CD14-positive monocyte (primary cell): ENCODE results near the gene FERD3L. TPM values are rescaled to one million over a fixed set of nuclear protein-coding genes. Genes with fewer than 3 reads are reported as not detected.
"Not testable (repeated sequence)": the region's sequence is repeated elsewhere in the genome, so short reads cannot be mapped to it uniquely, and the experiment has no call there.

Experiments used
- DNase-seq, 3 donors: peaks; one replicate each; pipeline ENCODE4 v3.0.0-alpha.2; 2011 to 2022
- H2AFZ ChIP-seq: 2 replicates; pipeline ENCODE4 v1.6.0; 2012; ENCODE audit warnings: mild to moderate bottlenecking, low read depth, low read length, inconsistent platforms; ENCODE audit not compliant: insufficient read depth, poor library complexity, severe bottlenecking
- H3K27ac ChIP-seq, 2 donors: 1 replicate in 1 of 2; 2 replicates in 1 of 2; pipeline ENCODE4 v1.5.1; 2012 to 2013; ENCODE audit warnings: low read length in 2 of 2, control low read depth in 1 of 2, inconsistent platforms in 1 of 2, low read depth in 1 of 2, mild to moderate bottlenecking in 1 of 2
- H3K27me3 ChIP-seq, 2 donors: one replicate each; pipeline versions ENCODE4 v1.6.0 to v1.6.1; 2011 to 2013; ENCODE audit warnings: low read length in 2 of 2; ENCODE audit not compliant: control insufficient read depth in 2 of 2, insufficient read depth in 2 of 2
- H3K36me3 ChIP-seq, 2 donors: replicated peaks in 1 of 2; 1 replicate in 1 of 2; 2 replicates in 1 of 2; pipeline versions ENCODE4 v1.5.1 to v1.6.1; 2012 to 2013; ENCODE audit warnings: low read length in 2 of 2, control low read depth in 1 of 2, inconsistent platforms in 1 of 2, mild to moderate bottlenecking in 1 of 2; ENCODE audit not compliant: insufficient read depth in 2 of 2, control insufficient read depth in 1 of 2
- H3K4me1 ChIP-seq, 2 donors: 1 replicate in 1 of 2; 2 replicates in 1 of 2; pipeline versions ENCODE4 v1.5.1 to v1.6.1; 2012 to 2013; ENCODE audit warnings: low read length in 2 of 2, control low read depth in 1 of 2, inconsistent platforms in 1 of 2, mild to moderate bottlenecking in 1 of 2, moderate library complexity in 1 of 2; ENCODE audit not compliant: insufficient read depth in 2 of 2, control insufficient read depth in 1 of 2
- H3K4me2 ChIP-seq: replicated peaks from 2 replicates; pipeline ENCODE3; 2012; ENCODE audit warnings: low read length, moderate library complexity, mild to moderate bottlenecking; ENCODE audit not compliant: poor library complexity, severe bottlenecking; ENCODE audit errors: extremely low read depth
- H3K4me3 ChIP-seq, 3 experiments: fragments of 200-600 bp in 1 of 3; sonication (generic) in 1 of 3; replicated peaks in 1 of 3; 1 replicate in 2 of 3; 2 replicates in 1 of 3; pipeline ENCODE4 v1.5.1; 2011 to 2013; ENCODE audit warnings: low read length in 3 of 3, mild to moderate bottlenecking in 3 of 3, control low read depth in 2 of 3, low read depth in 2 of 3, inconsistent platforms in 1 of 3, moderate library complexity in 1 of 3
- H3K79me2 ChIP-seq: 2 replicates; pipeline ENCODE4 v1.6.0; 2012; ENCODE audit warnings: mild to moderate bottlenecking, control low read depth, inconsistent platforms, low read length, moderate library complexity; ENCODE audit not compliant: insufficient read depth
- H3K9ac ChIP-seq: 2 replicates; pipeline ENCODE4 v1.6.0; 2017; ENCODE audit warnings: low read length, mild to moderate bottlenecking; ENCODE audit not compliant: insufficient read depth, poor library complexity, severe bottlenecking
- H3K9me3 ChIP-seq, 2 donors: replicated peaks in 1 of 2; 1 replicate in 1 of 2; 2 replicates in 1 of 2; pipeline versions ENCODE4 v1.5.1 to v1.6.1; 2012 to 2013; ENCODE audit warnings: low read length in 2 of 2, control low read depth in 1 of 2; ENCODE audit not compliant: control insufficient read depth in 1 of 2, insufficient read depth in 1 of 2
- H4K20me1 ChIP-seq: 2 replicates; pipeline ENCODE4 v1.6.0; 2012; ENCODE audit warnings: mild to moderate bottlenecking, low read length, control low read depth, moderate library complexity; ENCODE audit not compliant: insufficient read depth
- H3K27ac Mint-ChIP-seq, 7 donors: one replicate each; pipeline ENCODE4 v1.8.0; 2020; ENCODE audit warnings: mild to moderate bottlenecking in 7 of 7, mixed read lengths in 7 of 7, moderate library complexity in 6 of 7, inconsistent platforms in 2 of 7
- H3K27me3 Mint-ChIP-seq, 3 donors: one replicate each; pipeline ENCODE4 v1.8.0; 2021 to 2022; ENCODE audit warnings: low read depth in 3 of 3, mild to moderate bottlenecking in 3 of 3, mixed read lengths in 3 of 3, moderate library complexity in 3 of 3, inconsistent platforms in 1 of 3
- H3K36me3 Mint-ChIP-seq, 2 donors: one replicate each; pipeline ENCODE4 v1.8.0; 2020; ENCODE audit warnings: mixed read lengths in 2 of 2, inconsistent platforms in 1 of 2, mild to moderate bottlenecking in 1 of 2
- H3K4me1 Mint-ChIP-seq: one replicate; pipeline ENCODE4 v1.8.0; 2020; ENCODE audit warnings: mild to moderate bottlenecking, mixed read lengths
- H3K4me3 Mint-ChIP-seq, 2 donors: one replicate each; pipeline ENCODE4 v1.8.0; 2020; ENCODE audit warnings: mild to moderate bottlenecking in 2 of 2, mixed read lengths in 2 of 2, moderate library complexity in 1 of 2
- H3K9me3 Mint-ChIP-seq, 7 donors: one replicate each; pipeline ENCODE4 v1.8.0; 2020 to 2022; ENCODE audit warnings: mixed read lengths in 7 of 7, mild to moderate bottlenecking in 6 of 7, moderate library complexity in 6 of 7, inconsistent platforms in 2 of 7
- WGBS: methylation state at CpG from one replicate; pipeline ENCODE4 v1.1.5; 2013; ENCODE audit warnings: missing lambda C conversion rate; ENCODE audit not compliant: insufficient coverage; 5-methylcytosine and 5-hydroxymethylcytosine counted together
- intact Hi-C, 2 donors: fragments of 100-400 bp; cut with micrococcal nuclease; formaldehyde crosslinking; loops; one replicate each; pipeline versions ENCODE4 v1.15.0 to v1.15.1; 2023
- polyA minus RNA-seq: library from RNA; depleted of rRNA, polyadenylated mRNA; stranded (reverse); fragments of >200 nt; gene quantifications from 2 replicates; pipeline ENCODE4 v1.2.3, GENCODE V29; 2012
- polyA plus RNA-seq, 3 donors: library from polyadenylated mRNA; depleted of rRNA in 1 of 3; unstranded in 2 of 3; stranded (reverse) in 1 of 3; fragments of 300-500 nt in 2 of 3; fragments of >200 nt in 1 of 3; fragmentation: Illumina TruSeq in 2 of 3; gene quantifications; 1 replicate in 2 of 3; 2 replicates in 1 of 3; pipeline ENCODE4 v1.2.3, GENCODE V29; 2012 to 2021
- total RNA-seq, 12 experiments: library from RNA in 1 of 12; stranded (reverse) in 1 of 12; fragments of 120-200 nt in 1 of 12; gene quantifications; one replicate each; pipeline ENCODE4 v1.2.4 and lab custom pipeline; 2013 to 2026; ENCODE audit warnings: mixed read lengths in 6 of 12, inconsistent platforms in 1 of 12
- TF ChIP-seq, protein P1 (sequence below): fragments of 200-600 bp; IDR thresholded peaks from one replicate; pipeline ENCODE4 v1.8.0; 2022; ENCODE audit warnings: antibody characterized with exemption, mild to moderate bottlenecking

FERD3L gene, protein sequence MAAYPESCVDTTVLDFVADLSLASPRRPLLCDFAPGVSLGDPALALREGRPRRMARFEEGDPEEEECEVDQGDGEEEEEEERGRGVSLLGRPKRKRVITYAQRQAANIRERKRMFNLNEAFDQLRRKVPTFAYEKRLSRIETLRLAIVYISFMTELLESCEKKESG
- not detected for total RNA-seq (2013)
- not detected for polyA plus RNA-seq
- polyA minus RNA-seq: not detected in 2 replicates
- 0 to 0.12 (median 0) reads per million in 11 experiments for total RNA-seq (lab: John Stamatoyannopoulos, UW)

DNA sequence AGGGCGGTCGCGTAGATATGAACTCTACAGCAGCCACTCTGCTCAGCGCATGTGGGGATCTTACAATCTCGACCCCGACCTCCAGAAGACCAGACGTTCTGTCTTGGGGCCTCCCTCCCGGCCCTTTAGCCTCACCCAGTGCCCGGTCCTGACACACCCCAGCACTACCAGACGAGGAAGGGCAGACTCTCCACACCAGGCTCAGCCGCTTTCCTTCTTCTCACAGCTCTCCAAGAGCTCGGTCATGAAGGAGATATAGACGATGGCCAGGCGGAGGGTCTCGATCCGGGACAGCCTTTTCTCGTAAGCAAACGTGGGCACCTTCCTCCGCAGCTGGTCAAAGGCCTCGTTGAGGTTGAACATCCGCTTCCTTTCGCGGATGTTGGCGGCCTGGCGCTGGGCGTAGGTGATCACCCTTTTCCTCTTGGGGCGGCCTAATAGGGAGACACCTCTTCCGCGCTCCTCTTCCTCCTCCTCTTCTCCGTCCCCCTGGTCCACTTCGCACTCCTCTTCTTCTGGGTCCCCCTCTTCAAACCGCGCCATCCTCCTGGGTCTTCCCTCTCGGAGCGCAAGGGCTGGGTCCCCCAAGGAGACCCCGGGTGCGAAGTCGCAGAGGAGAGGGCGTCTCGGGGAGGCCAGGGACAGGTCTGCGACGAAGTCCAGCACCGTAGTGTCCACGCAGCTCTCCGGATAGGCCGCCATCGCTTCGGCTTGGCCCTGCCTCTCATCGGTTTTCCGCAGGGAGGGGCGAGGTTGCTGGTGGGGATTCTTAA is at the start of gene FERD3L:
TSS of gene FERD3L (minus strand) at position 761 of the 773 bp plus-strand sequence. CDS start at position 702, 59 bp downstream.
- Mint-ChIP-seq H3K4me3 (peak within 1 kb of the TSS; percentile 4 to 82), H3K4me1 (peaks cover 5% of the 10 kb centered on the region), H3K27ac (peak within 1 kb of the TSS in 1 of 7 donors; percentile 48), H3K27me3 (peaks cover 60 to 68% (median 60%) of the 10 kb centered on the region in 3 donors), H3K36me3 (peaks cover 0 to 5% of the 10 kb centered on the region in 2 donors), H3K9me3 (peaks cover 0 to 18% (median 14%) of the 10 kb centered on the region in 7 donors)
- H3K79me2 ChIP-seq: no peaks in the 10 kb centered on the region
- H4K20me1 ChIP-seq: no peaks in the 10 kb centered on the region
- H3K4me2 ChIP-seq: no peak within 1 kb of the TSS
- H3K9me3 ChIP-seq: peaks cover 19 to 25% of the 10 kb centered on the region in 2 donors
- no peaks in the 10 kb centered on the region for H3K4me1 ChIP-seq
- TF ChIP-seq, protein P1, sequence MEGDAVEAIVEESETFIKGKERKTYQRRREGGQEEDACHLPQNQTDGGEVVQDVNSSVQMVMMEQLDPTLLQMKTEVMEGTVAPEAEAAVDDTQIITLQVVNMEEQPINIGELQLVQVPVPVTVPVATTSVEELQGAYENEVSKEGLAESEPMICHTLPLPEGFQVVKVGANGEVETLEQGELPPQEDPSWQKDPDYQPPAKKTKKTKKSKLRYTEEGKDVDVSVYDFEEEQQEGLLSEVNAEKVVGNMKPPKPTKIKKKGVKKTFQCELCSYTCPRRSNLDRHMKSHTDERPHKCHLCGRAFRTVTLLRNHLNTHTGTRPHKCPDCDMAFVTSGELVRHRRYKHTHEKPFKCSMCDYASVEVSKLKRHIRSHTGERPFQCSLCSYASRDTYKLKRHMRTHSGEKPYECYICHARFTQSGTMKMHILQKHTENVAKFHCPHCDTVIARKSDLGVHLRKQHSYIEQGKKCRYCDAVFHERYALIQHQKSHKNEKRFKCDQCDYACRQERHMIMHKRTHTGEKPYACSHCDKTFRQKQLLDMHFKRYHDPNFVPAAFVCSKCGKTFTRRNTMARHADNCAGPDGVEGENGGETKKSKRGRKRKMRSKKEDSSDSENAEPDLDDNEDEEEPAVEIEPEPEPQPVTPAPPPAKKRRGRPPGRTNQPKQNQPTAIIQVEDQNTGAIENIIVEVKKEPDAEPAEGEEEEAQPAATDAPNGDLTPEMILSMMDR: no peak
- H3K27ac ChIP-seq: no peak within 1 kb of the TSS
- WGBS: 6% methylated on average over 48 of the region's 51 CpGs
- no peak within 1 kb of the TSS for H2AFZ ChIP-seq
- intact Hi-C loops: no loop called here
- H3K9ac ChIP-seq: no peak within 1 kb of the TSS
- peaks cover 53 to 72% of the 10 kb centered on the region in 2 donors for H3K27me3 ChIP-seq
- no peaks in the 10 kb centered on the region for H3K36me3 ChIP-seq
- DNase-seq: no peak
- H3K4me3 ChIP-seq: no peak within 1 kb of the TSS

- 40% methylated on average over 14 of the region's 14 CpGs for WGBS
- H3K27ac ChIP-seq, H3K4me1 Mint-ChIP-seq, DNase-seq, H3K36me3 Mint-ChIP-seq, H3K27me3 Mint-ChIP-seq, H3K4me2 ChIP-seq, H3K36me3 ChIP-seq, H3K79me2 ChIP-seq, H3K9ac ChIP-seq, H3K4me1 ChIP-seq, H4K20me1 ChIP-seq, intact Hi-C loops, H3K27ac Mint-ChIP-seq, H3K4me3 ChIP-seq, H3K9me3 ChIP-seq, H2AFZ ChIP-seq, H3K27me3 ChIP-seq: not testable (repeated sequence)
- H3K9me3 Mint-ChIP-seq: peaks cover 10 to 18% (median 15%) of the 10 kb centered on the region in 7 donors
- peak overlapping the region in 1 of 2 donors; percentile 76 for H3K4me3 Mint-ChIP-seq
Observed at GRCh38 chr7:19194417-19194816, 49.2 kb upstream of the FERD3L start.
